Astrocyte (in vitro differentiated cells and primary cell): Measurements from ENCODE around the gene DAGLA.

ENCODE experiments used
- CTCF ChIP-seq: IDR thresholded peaks from 2 replicates; pipeline ENCODE4 v1.5.1; 2011; ENCODE audit warnings: low read depth, mild to moderate bottlenecking, inconsistent platforms, low read length, moderate library complexity; ENCODE audit not compliant: insufficient read depth
- EZH2 ChIP-seq: IDR thresholded peaks from 2 replicates; pipeline ENCODE4 v1.6.1; 2012; ENCODE audit warnings: mild to moderate bottlenecking, low read length, inconsistent platforms; ENCODE audit not compliant: insufficient read depth

DNA sequence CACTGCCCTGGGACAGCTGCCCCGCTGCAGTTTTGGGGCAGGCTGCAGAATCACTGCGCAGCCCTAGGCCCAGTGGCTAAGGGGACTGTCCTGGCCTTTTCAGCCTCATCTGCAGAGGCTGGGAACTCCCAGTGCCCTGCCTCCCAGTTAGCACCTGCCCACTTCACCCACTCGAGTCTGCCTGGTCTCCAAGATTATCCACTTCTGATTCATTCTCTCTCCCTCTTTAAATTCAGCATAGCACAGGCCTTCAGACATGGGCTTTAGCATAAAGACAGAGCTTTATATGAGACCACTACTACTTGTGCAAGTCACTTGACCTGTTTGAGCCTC, 8.9 kb downstream of the DAGLA start:
- TF ChIP-seq CTCF (no peak), EZH2 (no peak)
